Endothelial cell of umbilical vein (primary cell): ENCODE data around the gene IP6K3. TPM values are rescaled to one million over a fixed set of nuclear protein-coding genes. Genes with fewer than 3 reads are reported as not detected.

Experiments
- BruUV-seq: library from RNA; stranded (reverse); fragments of 400-500 nt; replicated peaks from 2 replicates; lab custom pipeline; 2021; lab: Mats Ljungman, UMichigan
- CTCF ChIA-PET: fragments of 300-600, 350-600 bp; sonication (Branson Sonifier 250); formaldehyde crosslinking; loops from one replicate; lab custom pipeline; 2021; ENCODE audit warnings: antibody characterized with exemption, inconsistent platforms; lab: Charles Lee
- POLR2A ChIA-PET: fragments of 300-600, 350-600 bp; sonication (Branson Sonifier 250); formaldehyde crosslinking; loops from one replicate; lab custom pipeline; 2021; ENCODE audit warnings: antibody characterized with exemption, inconsistent platforms; lab: Charles Lee
- DNase-seq: peaks from one replicate; pipeline ENCODE4 v3.0.0-alpha.2; 2011; ENCODE audit warnings: low read depth, low spot score
- FAIRE-seq: peaks from 2 replicates; lab custom pipeline; 2011; peaks lifted over from hg19 to GRCh38; lab: Jason Lieb, UNC
- H2AFZ ChIP-seq: 2 replicates; pipeline ENCODE4 v1.6.0; 2012; ENCODE audit warnings: low read depth, low read length, control low read depth, inconsistent platforms
- H3K27ac ChIP-seq: 2 replicates; pipeline ENCODE4 v1.5.1; 2011; ENCODE audit warnings: low read depth, mild to moderate bottlenecking, control low read depth, low read length, moderate library complexity; ENCODE audit not compliant: insufficient read depth
- H3K27me3 ChIP-seq, 2 experiments: 2 replicates each; pipeline versions ENCODE4 v1.6.0 to v1.6.1; 2011; ENCODE audit warnings: low read length in 2 of 2, mixed read lengths in 1 of 2; ENCODE audit not compliant: control insufficient read depth in 2 of 2, insufficient read depth in 2 of 2
- H3K36me3 ChIP-seq, 2 experiments: 2 replicates in 1 of 2; 3 replicates in 1 of 2; pipeline ENCODE4 v1.5.1; 2011; ENCODE audit warnings: low read length in 2 of 2, mild to moderate bottlenecking in 1 of 2, moderate library complexity in 1 of 2; ENCODE audit not compliant: control insufficient read depth in 2 of 2, insufficient read depth in 2 of 2; ENCODE audit errors: extremely low read depth in 1 of 2
- H3K4me1 ChIP-seq: 3 replicates; pipeline ENCODE4 v1.5.1; 2011; ENCODE audit warnings: mild to moderate bottlenecking, low read length; ENCODE audit not compliant: control insufficient read depth, insufficient read depth; ENCODE audit errors: extremely low read depth
- H3K4me2 ChIP-seq: 2 replicates; pipeline ENCODE4 v1.6.1; 2011; ENCODE audit warnings: low read length, control low read depth, mixed read lengths; ENCODE audit not compliant: insufficient read depth
- H3K4me3 ChIP-seq, 3 experiments: fragments of 200-600 bp in 1 of 3; sonication (generic), shearing (Covaris generic) in 1 of 3; replicated peaks in 1 of 3; 2 replicates each; pipeline ENCODE4 v1.5.1; 2011 to 2016; ENCODE audit warnings: control low read depth in 3 of 3, low read length in 3 of 3, mild to moderate bottlenecking in 2 of 3, inconsistent platforms in 1 of 3, low read depth in 1 of 3, moderate library complexity in 1 of 3; ENCODE audit not compliant: insufficient read depth in 1 of 3
- H3K79me2 ChIP-seq: 2 replicates; pipeline ENCODE4 v1.6.0; 2012; ENCODE audit warnings: low read length, inconsistent platforms; ENCODE audit not compliant: control insufficient read depth, insufficient read depth
- H3K9ac ChIP-seq: replicated peaks from 2 replicates; pipeline ENCODE3; 2011; ENCODE audit warnings: low read length, control low read depth; ENCODE audit not compliant: insufficient read depth; ENCODE audit errors: extremely low read depth
- H3K9me1 ChIP-seq: replicated peaks from 3 replicates; pipeline ENCODE4 v1.6.0; 2011; ENCODE audit warnings: mild to moderate bottlenecking, low read length; ENCODE audit not compliant: control insufficient read depth, insufficient read depth; ENCODE audit errors: extremely low read depth
- H3K9me3 ChIP-seq: replicated peaks from 2 replicates; pipeline ENCODE4 v1.5.1; 2012; ENCODE audit warnings: low read length, inconsistent platforms; ENCODE audit not compliant: control insufficient read depth, insufficient read depth
- H4K20me1 ChIP-seq: replicated peaks from 2 replicates; pipeline ENCODE3; 2011; ENCODE audit warnings: mild to moderate bottlenecking, low read length; ENCODE audit not compliant: control insufficient read depth, insufficient read depth; ENCODE audit errors: extremely low read depth
- EZH2 ChIP-seq: IDR thresholded peaks from 2 replicates; pipeline ENCODE4 v1.6.1; 2012; ENCODE audit warnings: borderline replicate concordance, low read depth, mild to moderate bottlenecking, moderate library complexity, low read length, inconsistent platforms; ENCODE audit not compliant: severe bottlenecking
- FOS ChIP-seq: IDR thresholded peaks from 2 replicates; pipeline ENCODE4 v1.6.1; 2011; ENCODE audit warnings: mild to moderate bottlenecking, low read length, moderate library complexity, borderline replicate concordance; ENCODE audit not compliant: insufficient read depth
- GATA2 ChIP-seq: IDR thresholded peaks from 2 replicates; pipeline ENCODE4 v1.7.0; 2011; ENCODE audit warnings: low read depth, mild to moderate bottlenecking, moderate library complexity, mixed read lengths, low read length; ENCODE audit not compliant: insufficient read length, insufficient read depth
- JUN ChIP-seq: IDR thresholded peaks from 2 replicates; pipeline ENCODE4 v1.6.1; 2011; ENCODE audit warnings: borderline replicate concordance, low read depth; ENCODE audit not compliant: insufficient read length, insufficient read depth
- MYC ChIP-seq: IDR thresholded peaks from one replicate; pipeline ENCODE4 v1.6.1; 2011; ENCODE audit warnings: mild to moderate bottlenecking, low read depth, low read length
- POLR2A ChIP-seq: IDR thresholded peaks from 2 replicates; pipeline ENCODE4 v1.6.1; 2012; ENCODE audit warnings: low read depth, mild to moderate bottlenecking, control low read depth, low read length
- POLR2AphosphoS5 ChIP-seq: IDR thresholded peaks from 2 replicates; pipeline ENCODE4 v1.6.1; 2012; ENCODE audit warnings: low read depth, mild to moderate bottlenecking, control low read depth, low read length, moderate library complexity; ENCODE audit not compliant: insufficient read depth
- dilution Hi-C: fragments of 300-500 bp; cut with MboI; formaldehyde crosslinking; loops from one replicate; pipeline ENCODE4 v1.15.0; 2019; ENCODE audit warnings: low sequenced_read_pairs; ENCODE audit not compliant: extremely low pct_ligation_motif_present
- intact Hi-C: fragments of 100-400 bp; cut with micrococcal nuclease; formaldehyde crosslinking; loops from one replicate; pipeline ENCODE4 v1.10.0; 2022
- polyA plus RNA-seq, 4 experiments: library from polyadenylated mRNA; depleted of rRNA in 3 of 4; stranded (reverse) in 3 of 4; unstranded in 1 of 4; fragments of >200 nt; gene quantifications; 2 replicates each; pipeline versions ENCODE4 v1.2.1 to v1.2.3, GENCODE V29; 2011 to 2012; ENCODE audit warnings: missing spikeins in 1 of 4
- total RNA-seq: library from RNA; stranded (reverse); gene quantifications from 2 replicates; pipeline ENCODE4 v1.2.3, GENCODE V29; 2021
- TF ChIP-seq, protein P1 (sequence below), 2 donors: IDR thresholded peaks; 1 replicate in 1 of 2; 2 replicates in 1 of 2; pipeline ENCODE4 v1.5.1; 2011; ENCODE audit warnings: low read length in 2 of 2, mild to moderate bottlenecking in 2 of 2, moderate library complexity in 2 of 2, control low read depth in 1 of 2, inconsistent platforms in 1 of 2, low read depth in 1 of 2; ENCODE audit not compliant: insufficient read depth in 1 of 2; ENCODE audit errors: extremely low read depth in 1 of 2
- TF ChIP-seq, protein P2 (sequence below): IDR thresholded peaks from 2 replicates; pipeline ENCODE4 v1.6.1; 2011; ENCODE audit not compliant: insufficient read depth, insufficient read length

Gene IP6K3
- total and polyA plus RNA-seq, 2 donors (not counting 3 experiments of a cell fraction or from before 2014, with no cell fraction given), result not detected

DNA sequence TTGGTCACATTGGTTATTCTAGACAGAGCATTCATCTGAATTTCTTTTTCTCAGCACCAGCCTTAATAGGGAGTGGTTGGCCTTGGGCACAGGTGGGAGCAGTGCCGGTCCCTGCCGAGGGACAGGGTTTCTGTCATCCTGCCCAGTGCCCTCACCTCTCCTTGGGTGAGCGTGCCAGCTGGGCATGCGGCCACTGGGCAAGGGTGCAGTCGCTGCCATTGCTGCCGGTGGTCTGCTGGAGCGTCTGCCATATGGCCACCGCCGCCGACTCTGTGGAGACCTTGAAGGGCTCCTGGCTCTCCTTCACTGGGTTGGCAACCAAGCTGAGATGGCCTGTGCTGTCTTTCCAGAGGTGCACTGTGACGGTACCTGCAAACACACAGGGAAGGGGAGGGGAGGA is 18.8 kb downstream of the IP6K3 start:
- H3K27ac ChIP-seq, result no peak overlapping the region
- no peaks in the 10 kb centered on the region for H3K36me3 ChIP-seq
- H3K9ac ChIP-seq, result no peak overlapping the region
- no peaks in the 10 kb centered on the region for H3K79me2 ChIP-seq
- H3K9me1 ChIP-seq, result no peaks in the 10 kb centered on the region
- H3K4me2 ChIP-seq, result no peak overlapping the region
- no peak for FAIRE-seq
- DNase-seq, result no peak
- POLR2A ChIA-PET, result no interaction called here
- no peak overlapping the region for H3K4me3 ChIP-seq
- no peaks in the 10 kb centered on the region for H3K4me1 ChIP-seq
- TF ChIP-seq, protein P1, sequence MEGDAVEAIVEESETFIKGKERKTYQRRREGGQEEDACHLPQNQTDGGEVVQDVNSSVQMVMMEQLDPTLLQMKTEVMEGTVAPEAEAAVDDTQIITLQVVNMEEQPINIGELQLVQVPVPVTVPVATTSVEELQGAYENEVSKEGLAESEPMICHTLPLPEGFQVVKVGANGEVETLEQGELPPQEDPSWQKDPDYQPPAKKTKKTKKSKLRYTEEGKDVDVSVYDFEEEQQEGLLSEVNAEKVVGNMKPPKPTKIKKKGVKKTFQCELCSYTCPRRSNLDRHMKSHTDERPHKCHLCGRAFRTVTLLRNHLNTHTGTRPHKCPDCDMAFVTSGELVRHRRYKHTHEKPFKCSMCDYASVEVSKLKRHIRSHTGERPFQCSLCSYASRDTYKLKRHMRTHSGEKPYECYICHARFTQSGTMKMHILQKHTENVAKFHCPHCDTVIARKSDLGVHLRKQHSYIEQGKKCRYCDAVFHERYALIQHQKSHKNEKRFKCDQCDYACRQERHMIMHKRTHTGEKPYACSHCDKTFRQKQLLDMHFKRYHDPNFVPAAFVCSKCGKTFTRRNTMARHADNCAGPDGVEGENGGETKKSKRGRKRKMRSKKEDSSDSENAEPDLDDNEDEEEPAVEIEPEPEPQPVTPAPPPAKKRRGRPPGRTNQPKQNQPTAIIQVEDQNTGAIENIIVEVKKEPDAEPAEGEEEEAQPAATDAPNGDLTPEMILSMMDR (IDR thresholded peaks at IDR 0.05; ENCODE audit: extremely low read depth in 1 of 2, insufficient read depth in 1 of 2, low read depth in 1 of 2, low read length in 2 of 2), result no peak
- TF ChIP-seq, protein P2, sequence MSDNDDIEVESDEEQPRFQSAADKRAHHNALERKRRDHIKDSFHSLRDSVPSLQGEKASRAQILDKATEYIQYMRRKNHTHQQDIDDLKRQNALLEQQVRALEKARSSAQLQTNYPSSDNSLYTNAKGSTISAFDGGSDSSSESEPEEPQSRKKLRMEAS, result no peak
- TF ChIP-seq POLR2AphosphoS5 (no peak), GATA2 (no peak), EZH2 (no peak), MYC (no peak), FOS (no peak), POLR2A (no peak), JUN (no peak)
- H2AFZ ChIP-seq, result no peak overlapping the region
- intact Hi-C loops (no loop called here), dilution Hi-C loops (no loop called here)
- no peaks in the 10 kb centered on the region for H3K9me3 ChIP-seq
- CTCF ChIA-PET, result interaction anchor here (1.0 kb wide), 1 partner anchor 17 kb away, joined by 3 read pairs; the partner anchor contains the start of gene UQCC2
- H4K20me1 ChIP-seq, result no peaks in the 10 kb centered on the region
- BruUV-seq, result no TSS peak
- peaks cover 7 to 10% of the 10 kb centered on the region in 2 experiments for H3K27me3 ChIP-seq
